ENCODE data around the gene LRRTM1.

The LRRTM1 gene, protein sequence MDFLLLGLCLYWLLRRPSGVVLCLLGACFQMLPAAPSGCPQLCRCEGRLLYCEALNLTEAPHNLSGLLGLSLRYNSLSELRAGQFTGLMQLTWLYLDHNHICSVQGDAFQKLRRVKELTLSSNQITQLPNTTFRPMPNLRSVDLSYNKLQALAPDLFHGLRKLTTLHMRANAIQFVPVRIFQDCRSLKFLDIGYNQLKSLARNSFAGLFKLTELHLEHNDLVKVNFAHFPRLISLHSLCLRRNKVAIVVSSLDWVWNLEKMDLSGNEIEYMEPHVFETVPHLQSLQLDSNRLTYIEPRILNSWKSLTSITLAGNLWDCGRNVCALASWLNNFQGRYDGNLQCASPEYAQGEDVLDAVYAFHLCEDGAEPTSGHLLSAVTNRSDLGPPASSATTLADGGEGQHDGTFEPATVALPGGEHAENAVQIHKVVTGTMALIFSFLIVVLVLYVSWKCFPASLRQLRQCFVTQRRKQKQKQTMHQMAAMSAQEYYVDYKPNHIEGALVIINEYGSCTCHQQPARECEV

DNA sequence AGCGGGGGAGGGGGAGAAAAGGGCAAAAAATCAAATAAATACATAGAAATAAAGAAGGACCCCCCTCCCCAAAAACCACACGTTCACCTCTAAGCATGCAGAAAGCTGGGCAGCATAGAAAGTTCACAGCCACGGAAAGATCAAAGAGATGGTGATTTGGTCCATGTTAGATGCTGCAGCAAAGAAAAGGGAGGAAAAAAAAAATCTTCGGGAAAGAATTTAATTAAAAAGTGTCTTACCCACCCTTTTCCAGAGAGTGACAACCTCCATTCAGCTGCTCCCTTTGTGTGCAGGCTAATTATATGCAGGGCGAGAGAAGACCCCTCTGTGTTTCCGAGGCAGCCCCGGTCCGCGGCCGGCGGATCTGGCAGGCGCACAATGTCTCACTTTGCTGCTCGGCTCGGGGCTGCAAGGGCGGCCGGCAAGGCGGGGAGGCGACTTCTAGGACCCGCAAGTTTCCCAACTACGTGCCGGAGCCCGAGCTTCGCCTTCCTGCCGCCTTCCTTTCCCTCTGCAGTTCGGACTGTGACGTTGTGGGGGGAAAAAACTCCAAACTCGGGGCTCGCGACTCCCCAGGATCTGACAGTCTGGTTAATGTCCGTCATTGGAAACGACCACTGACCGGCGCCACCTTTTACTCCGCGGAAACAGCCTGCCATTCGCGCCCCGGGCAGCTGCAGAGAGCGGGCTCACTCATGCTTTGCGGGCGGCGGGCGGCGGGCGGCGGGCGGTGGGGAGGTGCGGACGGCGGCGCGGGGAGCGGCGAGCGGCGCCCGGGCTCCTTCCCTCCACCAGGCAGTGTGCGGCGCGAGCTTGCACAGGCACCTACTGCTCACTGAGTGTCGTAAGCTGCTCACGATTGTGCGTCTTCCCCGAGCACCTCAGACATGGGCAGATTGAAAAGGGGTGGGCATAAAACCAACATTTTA lies at the start of gene LRRTM1:
Gene LRRTM1 (minus strand): TSS at position 844 of the 929 bp plus-strand sequence. CDS start 933 bp downstream, outside the sequence.
- DNase-seq: no peak

- no peak for DNase-seq
Observed at GRCh38 chr2:80351231-80351630, 46.7 kb upstream of the LRRTM1 start.

DNA sequence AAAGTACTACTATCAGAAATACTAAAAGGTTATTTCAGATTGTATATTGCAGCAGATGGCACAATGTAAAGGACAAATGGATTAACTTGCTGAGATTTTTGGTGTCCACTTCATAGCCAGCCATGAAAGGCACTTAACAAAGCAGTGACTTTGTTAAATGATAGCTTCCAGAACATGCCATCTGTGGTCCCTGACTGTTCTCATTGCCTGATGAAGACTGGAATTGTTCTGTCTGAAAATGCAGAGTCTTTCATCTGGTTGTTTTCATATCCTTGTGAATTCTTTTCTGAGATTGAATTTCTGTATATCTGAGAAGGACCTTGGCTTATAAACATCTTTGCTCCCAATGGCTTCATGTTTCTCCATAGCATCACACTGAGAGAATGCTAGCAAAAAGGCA lies 44.4 kb upstream of the LRRTM1 start:
- no peak for DNase-seq

DNA sequence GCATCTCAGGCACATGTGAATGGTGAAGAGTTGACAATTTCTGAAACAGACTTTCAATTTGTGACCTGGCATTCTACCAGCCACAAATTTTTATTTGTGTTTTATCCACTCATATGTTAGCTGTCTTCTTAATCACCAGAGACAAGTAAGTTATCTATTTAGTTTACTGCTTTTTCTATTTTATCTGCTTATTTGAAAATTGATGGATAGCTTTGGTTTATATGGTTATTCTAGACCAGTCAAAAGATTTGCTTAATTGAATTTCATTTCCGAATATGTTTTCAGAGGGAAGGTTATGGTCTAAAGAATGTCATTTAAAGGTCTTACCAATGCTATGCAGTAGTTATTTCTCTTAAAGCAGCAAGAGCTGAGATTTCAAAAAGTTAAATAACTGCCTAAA lies 43.5 kb upstream of the LRRTM1 start:
- no peak for DNase-seq

DNA sequence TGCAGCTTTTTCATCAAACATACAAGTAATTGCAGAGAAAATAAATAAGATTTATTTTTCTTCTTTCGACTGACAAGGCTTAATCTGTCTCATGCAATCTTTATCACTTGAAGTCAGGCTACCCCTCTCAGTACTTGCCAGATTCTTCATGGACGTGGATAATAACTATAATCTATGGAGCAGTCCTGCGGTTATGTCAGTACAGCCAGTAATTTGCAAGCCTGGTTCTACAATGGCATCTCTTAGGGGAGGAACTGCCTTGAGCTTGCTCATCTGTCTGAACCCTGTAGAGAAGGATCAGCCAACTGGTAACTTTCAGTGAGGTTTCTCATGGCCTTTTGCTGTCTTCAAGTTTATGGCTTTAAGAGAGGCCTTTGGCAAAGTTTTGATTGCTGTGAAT lies 35.5 kb upstream of the LRRTM1 start:
- DNase-seq: no peak

GRCh38 chr2:80338794-80339193 lies 34.2 kb upstream of the LRRTM1 start:
- DNase-seq: no peak

DNA sequence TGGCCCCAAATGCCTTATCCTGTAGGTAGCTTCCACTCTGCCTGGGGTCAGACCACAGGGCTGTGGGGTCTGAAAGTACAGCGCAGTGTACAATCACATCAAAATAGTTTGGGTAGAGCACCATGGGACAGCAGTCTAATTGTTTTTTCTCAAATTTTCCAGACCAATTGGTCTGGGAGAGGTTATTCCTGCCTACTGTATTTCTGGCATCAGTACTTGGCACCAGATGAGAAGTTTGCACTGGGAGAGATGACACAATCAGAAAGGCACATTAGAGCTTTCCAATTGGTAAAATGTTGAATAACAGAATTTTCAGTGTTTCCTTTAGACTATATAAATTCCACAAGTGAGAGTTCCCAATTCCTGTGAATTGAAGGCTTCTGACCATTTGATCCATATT lies 30.9 kb upstream of the LRRTM1 start:
- no peak for DNase-seq

- DNase-seq: no peak
Observed at GRCh38 chr2:80333886-80334285, 29.3 kb upstream of the LRRTM1 start.

DNA sequence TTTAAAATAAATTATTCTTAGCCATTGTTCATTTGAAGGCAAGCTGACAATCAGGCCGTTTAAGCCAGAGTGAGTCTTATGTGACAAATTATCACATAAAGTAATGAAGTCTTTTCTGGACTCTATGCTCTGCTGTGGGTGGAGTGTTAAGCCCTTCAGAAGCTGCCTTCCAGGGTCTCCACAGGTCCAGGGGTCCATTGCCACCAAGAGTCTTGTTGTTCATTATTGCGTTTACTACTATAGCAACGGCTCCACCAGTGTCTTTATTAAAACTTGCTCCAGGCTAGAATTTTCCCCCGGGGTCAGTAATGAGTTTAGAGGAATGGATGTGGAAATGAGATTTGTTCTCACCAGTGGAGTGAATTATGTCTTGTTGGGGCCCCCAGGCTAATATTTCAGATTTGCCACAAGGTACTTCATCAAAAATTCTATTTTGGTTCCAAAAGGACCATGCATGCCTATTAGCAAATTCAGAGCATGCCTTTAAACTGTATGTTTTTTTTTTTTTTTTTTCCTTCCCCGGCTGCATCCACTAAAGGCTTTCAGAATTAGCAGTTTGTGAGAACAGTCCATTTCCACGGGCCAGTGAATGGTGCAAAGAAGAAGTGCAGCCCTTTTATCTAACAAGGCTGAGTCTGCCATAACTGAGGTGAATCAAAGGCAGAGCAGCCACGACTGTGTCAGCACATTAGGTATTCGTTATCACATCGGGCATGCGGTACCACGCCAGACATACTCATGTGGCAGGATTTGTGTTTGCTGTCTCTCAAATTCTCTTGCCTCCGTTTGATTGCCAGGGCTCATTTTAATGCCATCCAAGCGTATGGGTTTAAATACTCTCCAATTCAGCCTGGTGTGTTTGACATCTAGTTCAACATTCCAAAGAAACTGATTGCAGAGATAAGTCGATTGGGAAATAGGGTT lies 26.2 kb upstream of the LRRTM1 start:
- DNase-seq: no peak

GRCh38 chr2:80329491-80329890 lies 24.9 kb upstream of the LRRTM1 start:
- no peak for DNase-seq

GRCh38 chr2:80328159-80328571 lies 23.6 kb upstream of the LRRTM1 start:
- DNase-seq: no peak

DNA sequence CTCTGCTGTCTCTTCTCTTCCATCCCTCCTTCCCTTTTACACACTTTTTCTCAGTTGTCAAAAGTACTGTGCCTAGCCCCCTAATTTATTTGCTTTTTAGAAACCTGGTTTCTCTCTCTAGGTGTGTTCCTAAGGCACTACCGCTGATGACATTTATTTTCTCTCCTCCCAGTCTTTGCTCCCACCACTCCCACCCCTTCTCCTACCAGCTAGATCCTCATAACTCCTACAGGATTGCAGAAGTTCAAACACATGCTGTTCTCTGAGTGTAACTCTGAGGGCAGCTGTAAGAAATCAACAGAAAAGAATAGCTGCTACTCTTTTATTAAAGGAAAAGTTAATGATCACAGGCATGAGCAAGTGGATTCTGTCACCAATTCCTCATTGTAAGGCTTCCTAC lies 22.3 kb upstream of the LRRTM1 start:
- DNase-seq: no peak

GRCh38 chr2:80326214-80326613 lies 21.7 kb upstream of the LRRTM1 start:
- DNase-seq: peak; percentile 31

DNA sequence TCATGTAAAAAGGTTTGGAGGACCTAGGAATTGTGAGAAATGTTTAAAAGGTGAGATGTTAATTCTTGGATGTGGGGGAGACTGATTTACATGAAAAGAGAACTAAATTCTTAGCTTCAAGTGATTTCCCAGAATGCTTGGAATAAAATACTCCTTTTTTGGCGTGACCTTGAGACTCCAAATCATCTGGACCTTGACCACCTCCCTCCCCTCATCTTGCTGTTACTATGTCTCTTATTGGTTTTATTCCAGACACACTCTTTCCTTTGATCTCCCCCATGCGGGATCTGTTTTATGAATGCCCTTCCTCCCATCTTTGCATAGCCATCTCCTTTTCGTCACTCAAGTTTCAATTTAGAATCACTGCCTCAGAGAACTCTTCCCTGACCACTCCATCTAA lies 20.0 kb upstream of the LRRTM1 start:
- DNase-seq: no peak

GRCh38 chr2:80323610-80324009 lies 19.1 kb upstream of the LRRTM1 start:
- no peak for DNase-seq

DNA sequence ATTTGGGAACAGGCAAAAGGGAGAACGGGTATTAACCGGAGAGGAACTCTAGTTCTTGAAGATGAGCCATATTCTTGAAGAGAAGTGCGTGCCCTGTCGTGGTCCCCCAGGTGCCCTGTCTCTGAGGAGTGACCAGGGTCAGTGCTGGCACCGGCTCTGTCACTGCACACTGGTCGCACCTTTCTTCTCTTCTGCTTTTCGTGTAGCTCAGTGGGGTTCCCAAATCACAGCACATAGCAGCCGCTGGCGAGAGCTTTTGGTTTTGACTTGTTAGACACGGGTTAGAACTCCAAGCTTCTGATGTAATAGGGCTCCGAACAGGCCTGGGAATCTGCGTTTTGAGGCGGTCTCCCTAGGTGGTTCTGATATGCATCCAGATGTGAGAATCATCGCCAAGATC lies 18.4 kb upstream of the LRRTM1 start:
- no peak for DNase-seq

- DNase-seq: no peak
Observed at GRCh38 chr2:80322311-80322920, 17.9 kb upstream of the LRRTM1 start.

DNA sequence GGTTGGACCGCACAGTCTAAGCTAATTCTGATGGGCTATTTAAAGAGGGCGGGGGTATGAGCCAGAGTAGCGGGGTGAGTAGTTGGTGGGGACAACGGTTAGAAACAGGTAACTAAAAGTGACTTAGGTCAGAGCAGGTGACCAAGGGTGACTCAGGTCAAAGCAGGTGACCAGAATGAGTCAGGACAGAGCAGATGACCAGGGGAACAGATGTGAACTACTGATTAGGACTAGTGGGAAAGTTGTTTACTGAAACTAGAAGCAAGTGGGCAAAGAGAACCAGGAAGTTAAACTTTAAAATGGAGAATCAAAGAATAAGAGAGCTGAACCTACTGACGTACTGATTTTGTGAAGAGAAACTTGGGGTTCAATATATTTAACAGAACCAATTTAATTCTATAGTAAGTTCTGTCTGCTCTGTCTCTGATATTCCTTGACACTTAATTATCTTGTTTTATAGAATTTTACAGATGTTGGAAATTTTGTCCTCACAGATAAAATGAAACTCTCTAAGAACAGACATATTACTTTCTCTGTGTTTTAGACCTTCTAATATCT lies 7.8 kb upstream of the LRRTM1 start:
- no peak for DNase-seq

GRCh38 chr2:80311304-80311703 lies 6.8 kb upstream of the LRRTM1 start:
- no peak for DNase-seq

DNA sequence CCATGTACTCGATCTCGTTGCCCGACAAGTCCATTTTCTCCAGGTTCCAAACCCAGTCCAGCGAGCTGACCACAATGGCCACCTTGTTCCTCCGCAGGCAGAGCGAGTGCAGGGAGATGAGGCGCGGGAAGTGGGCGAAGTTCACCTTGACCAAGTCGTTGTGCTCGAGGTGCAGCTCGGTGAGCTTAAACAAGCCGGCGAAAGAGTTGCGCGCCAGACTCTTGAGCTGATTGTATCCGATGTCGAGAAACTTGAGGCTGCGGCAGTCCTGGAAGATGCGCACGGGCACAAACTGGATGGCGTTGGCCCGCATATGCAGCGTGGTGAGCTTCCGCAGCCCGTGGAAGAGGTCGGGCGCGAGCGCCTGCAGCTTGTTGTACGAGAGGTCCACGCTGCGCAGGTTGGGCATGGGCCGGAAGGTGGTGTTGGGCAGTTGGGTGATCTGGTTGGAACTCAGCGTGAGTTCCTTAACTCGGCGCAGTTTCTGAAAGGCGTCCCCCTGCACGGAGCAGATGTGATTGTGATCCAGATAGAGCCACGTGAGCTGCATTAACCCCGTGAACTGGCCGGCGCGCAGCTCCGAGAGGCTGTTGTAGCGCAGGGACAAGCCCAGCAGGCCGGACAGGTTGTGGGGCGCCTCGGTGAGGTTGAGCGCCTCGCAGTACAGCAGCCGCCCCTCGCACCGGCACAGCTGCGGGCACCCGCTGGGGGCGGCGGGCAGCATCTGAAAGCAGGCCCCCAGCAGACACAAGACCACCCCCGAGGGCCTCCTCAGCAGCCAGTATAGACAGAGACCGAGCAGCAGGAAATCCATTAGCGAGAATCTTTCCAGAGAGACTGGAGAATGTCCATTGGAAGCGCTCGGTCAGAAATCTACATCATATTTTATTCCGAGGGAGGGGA lies 1.3 kb downstream of the LRRTM1 start:
- no peak for DNase-seq
